HG02981 (cell line): ENCODE data around the gene IVD.

Experiments used
- ATAC-seq: cut with Tn5 transposase; IDR thresholded peaks from one replicate; pipeline ENCODE4 v1.9.1; 2021; ENCODE audit warnings: mild to moderate bottlenecking, moderate library complexity; ENCODE audit not compliant: unreplicated experiment

The IVD gene

DNA sequence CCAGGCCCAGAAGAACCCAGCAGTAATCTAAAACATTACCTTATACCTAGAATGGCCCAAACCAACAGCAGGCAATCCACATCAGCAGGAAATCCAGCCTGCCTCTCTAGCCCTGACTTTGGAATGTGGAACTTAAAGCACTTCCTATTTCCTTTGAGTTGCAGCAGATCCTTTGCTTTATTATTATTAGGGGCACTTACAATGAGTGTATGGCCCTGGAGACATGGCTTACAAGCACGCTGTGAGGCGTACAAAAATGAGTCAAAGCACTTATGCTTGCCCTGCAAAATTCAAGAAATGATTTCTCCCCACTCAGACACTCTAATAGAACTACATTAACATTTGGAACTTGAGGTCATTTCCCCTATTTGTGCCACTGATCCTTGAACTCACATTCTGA, 32.6 kb upstream of the IVD start:
- ATAC-seq, result no peak

DNA sequence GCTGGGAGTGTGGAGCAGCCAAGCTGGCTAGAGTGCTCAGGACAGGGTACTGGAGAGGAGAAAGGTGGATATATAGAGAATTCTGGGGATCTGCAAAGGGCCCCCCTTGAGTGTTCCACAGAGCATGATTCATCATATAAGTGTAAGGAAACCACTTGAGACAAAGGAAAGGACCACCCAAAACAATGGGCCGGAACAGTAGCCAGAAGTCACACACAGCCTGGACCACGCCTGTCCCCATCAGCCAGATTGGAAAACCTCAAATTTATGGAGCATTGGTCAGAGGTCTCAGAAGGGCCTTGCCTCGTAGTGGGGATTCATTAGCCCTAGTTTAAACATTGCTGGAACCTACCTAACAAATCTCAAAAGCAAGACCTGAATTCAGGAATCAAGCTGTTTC, 28.0 kb upstream of the IVD start:
- ATAC-seq, result no peak

DNA sequence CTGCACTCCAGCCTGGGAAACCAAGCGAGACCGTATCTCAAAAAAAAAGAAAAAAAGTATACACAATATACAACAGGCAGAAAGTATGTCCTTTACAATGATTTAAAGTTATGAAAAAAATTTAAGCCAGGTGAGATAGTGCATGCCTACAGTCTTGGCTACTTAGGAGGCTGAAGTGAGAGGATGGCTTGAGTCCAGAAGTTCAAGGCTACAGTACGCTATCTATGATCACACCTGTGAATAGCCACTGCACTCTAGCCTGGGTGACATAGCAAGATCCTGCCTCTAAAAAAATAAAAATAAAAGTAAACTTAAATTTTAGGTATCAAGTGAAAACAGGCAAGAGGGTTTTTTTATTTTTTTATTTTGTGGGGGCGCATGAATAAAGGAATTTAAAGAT, 26.2 kb upstream of the IVD start:
- ATAC-seq, result no peak

DNA sequence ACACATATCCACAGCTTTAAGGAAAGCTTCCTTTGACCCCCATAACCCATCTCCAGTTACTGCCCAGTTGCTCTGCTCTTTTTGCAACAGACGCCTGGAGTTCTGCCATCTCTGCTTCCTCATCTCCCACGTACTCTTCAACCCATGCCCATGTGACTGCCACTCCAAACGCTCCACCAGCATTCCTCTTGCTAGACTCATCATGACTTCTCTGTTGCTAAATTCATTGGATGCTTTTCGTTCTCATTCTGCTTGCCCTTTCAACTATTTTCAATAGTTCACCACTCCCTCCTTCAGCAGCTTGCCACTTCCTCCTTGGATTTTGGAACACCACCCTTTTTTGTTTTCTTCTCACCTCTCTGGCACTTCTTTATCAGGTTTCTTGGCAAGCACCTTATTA, 25.7 kb upstream of the IVD start:
- ATAC-seq, result no peak

DNA sequence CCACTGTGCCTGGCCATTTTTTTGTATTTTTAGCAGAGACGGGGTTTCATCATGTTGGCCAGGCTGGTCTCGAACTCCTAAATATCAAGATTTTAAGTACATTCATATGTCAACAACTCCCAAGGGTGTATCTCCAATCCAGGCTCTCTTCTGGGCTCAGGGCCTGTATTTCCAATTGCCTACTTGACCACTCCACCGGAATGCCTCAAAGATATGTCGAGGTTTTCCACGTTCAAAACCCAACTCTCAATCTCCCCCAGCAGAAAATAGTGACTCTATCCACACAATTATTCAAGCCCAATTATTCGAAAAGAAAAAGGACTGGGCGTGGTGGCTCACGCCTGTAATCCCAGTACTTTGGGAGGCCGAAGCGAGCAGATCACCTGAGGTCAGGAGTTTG, 25.0 kb upstream of the IVD start:
- no peak for ATAC-seq

DNA sequence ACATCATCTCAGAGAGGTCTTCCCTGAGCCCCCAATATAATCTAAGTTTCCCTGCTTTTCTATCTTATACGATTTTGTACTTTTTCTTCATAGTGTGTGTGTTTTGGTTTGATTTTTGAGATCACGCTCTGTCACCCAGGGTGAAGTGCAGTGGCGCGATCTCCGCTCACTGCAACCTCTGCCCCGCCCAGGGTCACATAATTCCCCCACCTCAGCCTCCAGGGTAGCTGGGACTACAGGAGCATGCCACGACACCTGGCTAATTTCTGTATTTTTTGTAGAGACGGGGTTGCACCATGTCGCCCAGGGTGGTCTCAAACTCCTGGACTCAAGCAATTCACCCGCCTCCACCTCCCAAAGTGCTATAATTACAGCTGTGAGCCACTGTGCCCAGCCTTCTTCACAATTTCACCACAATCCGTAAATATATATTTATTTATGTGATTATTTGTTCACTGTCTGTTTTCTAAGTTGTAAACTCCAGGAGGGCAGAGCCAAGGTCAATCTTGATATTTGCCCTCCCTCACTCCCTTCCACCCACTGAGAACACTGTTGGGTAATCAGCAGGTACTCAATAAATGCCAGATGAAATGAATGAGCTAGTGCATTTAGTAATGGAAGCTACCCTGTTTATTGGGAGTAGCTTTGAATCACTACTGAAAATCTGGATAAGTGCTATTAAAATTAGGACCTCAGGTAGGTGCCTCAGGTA, 23.6 kb upstream of the IVD start:
- ATAC-seq, result no peak

DNA sequence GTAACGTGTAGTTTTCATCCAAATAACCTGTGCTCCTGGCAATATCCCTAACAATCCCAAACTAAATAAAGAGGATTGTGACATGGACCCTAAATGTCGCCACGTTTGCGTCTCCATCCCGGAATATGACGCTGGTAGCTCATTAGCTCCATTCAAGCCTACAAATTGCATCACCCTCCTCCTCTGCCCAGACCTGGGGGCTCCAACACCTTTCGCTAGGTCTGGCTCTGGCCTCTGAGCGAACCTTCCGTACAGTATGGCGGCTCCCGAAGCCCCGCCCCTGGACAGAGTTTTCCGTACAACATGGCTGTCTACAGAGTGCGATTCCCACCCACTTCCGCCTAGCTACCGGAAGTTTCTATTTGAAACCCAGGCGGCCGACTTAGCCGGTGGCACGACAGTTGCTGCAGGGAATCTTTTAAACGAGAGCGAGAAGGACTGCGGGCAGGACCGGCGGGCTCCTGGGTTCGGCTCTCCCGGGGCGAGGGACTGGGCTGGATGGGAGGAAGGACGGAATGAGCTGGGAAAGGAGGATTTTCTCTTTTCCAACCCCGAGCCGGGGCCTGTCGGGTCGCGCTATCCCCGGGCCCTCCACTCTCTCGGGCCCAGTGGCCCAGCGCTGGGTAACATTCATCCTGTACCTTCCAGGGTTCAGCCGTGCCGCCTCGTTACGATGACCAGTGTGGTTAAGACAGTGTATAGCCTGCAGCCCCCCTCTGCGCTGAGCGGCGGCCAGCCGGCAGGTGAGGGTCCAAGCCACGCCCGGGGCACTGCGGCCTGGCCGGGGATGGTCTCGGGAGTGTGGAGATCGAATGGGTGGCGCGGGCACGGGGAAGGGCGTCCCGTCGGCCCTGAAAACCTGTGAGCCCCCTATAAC, 22.8 kb upstream of the IVD start, which contains the start of gene KNSTRN:
KNSTRN (plus strand) TSS at position 142 of the 877 bp plus-strand sequence; CDS start at position 257, 115 bp downstream.
- ATAC-seq, result peak; percentile 96

DNA sequence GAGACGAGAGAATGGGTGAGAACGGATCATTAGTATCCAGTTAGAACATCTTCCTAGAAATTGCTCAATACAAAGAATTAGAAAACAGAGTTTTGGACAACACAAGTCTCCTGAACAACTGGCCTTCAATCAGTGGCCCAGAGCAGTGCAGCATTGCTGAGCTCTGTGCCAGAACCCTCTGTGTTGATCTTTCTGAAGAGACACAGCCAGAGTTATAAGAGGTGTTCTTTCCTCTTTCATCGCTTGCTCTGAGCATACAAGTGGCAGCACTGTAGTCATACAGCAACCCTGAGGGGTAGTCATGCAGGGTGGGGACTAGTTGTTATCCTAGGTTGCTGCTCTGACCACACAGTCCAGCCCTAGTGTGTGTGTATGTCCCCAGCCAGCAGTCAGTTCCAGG, 19.1 kb upstream of the IVD start:
- ATAC-seq, result no peak

DNA sequence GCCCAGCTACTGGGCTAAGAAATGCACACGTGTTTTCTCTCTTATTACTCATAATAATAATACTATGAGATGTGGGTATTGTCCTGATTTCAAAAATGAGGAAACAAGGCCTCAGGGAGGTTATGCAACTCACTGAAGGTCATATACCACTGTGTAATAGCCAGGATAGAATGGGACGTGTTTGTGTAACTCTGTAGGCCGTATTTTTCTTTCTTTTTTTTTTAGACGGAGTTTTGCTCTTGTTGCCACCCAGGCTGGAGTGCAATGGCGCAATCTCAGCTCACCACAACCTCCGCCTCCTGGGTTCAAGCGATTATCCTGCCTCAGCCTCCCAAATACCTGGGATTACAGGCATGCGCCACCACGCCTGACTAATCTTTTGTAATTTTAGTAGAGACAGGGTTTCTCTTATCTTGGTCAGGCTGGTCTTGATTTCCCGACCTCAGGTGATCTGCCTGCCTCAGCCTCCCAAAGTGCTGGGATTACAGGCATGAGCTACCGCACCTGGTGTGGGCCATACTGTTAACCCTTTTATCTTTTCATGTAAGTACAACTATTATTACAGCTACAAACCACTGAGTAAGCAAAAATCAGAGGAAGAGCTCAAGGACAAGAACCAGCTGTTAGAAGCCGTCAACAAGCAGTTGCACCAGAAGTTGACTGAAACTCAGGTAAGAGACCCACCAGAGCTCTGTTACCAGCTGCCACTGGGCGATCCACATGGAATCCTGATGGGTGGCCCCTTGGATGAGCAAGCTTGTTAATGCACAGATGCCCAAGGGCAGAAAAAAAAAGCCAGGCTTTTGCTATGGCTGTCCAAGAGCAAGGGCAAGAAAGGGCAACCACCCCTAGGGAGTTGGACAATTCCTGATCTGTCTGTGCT, 16.4 kb upstream of the IVD start:
- no peak for ATAC-seq

DNA sequence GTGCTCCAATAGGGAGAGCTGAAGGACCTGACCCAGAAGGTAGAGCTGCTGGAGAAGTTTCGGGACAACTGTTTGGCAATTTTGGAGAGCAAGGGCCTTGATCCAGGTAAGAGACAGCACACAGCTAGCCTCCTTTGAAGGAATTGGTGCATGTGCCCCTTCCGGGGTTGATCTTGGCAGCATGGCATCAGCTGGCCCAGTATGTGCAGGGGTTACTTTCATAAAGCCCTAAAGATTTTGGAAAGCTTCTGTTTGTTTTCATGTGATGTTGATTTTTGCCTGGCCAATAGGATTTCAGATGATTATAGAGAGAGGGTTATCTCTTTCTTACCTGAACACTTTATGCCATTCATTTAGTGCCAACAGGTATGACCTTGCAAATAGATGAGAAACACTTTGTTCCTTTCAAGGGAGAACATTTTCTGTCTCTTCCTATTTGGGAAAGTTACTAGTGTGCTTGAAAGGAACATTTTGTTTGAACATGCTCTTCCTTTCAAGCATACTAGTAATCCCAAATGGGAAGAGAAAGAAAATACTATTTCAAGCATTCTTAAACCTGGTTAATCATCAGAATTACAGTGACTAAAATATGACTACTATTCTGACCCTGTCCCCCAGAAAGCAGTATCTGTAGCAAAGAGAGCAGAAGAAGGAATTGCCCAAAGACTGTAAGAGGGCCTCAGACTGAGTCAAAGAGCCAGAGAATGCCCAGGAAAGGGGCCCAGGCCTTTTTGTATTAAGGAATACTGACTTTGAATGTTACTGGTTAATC, 15.6 kb upstream of the IVD start:
- ATAC-seq, result no peak

DNA sequence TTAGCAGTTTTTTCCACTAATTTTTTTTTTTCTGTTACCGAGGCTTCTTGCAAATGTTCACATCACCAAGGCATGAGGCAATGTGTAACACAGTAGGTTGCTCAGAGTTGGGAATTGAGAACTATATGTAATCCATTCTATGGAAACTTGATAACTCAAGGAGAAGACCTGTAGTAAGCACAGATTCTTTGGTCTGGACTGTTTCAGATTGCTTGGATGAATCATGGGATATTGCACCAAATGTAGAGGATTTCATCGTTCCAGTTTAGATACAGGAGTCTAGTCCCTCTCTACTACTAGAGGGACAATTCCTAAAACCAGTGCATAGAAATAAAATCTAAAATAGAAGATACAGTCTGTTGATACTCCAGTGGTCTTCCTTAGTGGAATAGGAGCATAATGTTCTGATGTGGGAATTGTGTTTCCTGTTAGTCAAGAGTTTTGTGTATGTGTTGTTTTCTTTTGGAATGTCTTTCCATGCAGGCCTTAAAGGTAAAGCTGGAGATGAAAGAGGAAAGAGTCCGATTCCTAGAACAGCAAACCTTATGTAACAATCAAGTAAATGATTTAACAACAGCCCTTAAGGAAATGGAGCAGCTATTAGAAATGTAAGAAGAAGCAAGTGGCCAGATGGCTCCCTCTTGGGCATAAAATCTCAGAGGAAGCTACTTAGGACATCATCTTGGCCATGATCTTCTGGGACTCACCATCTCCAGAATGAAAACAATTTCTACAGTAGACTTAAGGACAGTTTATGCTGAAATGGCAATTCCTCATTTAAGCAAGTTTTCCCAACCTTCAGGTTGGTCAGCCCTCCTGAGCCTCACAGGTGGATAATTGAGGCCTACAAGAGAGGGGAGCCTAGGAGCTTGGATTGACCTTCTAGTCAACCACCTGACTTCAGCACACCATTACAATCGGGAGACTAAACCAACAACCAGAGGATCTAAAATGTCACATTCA, 12.3 kb upstream of the IVD start:
- no peak for ATAC-seq

DNA sequence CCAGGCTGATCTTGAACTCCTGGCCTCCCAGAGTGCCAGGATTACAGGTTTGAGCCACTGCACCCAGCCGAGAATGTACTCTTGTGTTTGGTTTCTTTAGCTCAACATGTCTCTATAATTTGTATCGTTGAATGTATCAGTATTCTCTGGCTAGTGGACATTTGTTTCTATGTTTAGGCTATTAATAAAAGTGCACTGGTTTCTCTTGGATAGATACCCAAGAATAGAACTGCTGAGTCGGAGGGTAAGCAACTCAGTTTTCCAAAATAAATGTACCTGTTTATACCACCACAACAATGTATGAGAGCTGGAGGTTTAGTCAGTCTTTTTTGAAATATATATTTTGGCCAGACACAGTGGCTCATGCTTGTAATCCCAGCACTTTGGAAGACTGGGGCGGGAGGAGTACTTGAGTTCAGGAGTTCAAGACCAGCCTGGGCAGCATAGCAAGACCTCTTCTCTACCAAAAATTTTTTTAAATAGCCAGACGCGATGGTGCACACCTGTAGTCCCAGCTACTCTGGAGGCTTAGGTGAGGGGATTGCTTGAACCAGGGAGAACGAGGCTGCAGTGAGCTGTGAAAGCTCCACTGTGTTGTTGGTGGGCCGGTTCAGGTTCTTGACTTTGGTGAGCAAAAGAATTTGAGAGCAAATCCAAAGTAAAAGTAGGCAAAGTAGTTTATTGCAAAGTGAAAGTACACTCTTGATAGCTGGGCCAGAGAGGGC, 7.7 kb upstream of the IVD start:
- ATAC-seq, result no peak

DNA sequence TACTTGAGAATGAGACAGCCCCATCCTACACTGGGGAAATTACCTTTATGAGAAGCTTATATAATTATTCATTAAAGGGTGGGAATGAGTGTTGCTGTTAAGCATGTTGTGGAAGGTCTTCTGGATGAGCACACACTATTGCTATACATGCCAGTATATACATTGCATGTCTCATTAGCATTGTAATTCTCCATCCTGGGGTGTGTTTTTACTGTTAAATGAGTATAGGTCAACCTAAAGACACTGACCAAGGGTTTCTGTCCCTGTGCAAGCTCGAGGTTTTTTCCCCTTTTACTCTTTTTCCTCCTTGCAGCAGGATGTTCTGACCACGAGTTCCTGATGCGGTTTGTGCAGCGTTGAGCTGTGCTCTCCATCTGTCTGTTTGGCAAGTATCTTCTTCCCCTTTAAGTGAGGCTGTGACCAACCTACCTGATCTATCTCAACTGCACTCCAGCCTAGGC, 7.2 kb upstream of the IVD start:
- ATAC-seq, result peak; percentile 49

DNA sequence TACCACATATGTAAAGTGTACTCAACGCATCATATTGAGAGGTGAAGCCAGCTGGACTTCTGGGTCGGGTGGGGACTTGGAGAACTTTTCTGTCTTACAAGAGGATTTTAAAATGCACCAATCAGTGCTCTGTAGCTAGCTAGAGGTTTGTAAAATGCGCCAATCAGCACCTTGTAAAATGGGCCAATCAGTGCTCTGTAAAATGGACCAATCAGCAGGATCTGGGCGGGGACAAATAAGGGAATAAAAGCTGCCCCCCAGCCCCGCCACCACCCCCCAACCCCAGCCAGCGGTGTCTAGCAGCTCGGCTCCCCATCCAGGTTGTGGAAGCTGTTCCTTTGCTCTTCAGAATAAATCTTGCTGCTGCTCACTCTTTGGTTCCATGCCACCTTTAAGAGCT, 6.2 kb upstream of the IVD start:
- ATAC-seq, result no peak

DNA sequence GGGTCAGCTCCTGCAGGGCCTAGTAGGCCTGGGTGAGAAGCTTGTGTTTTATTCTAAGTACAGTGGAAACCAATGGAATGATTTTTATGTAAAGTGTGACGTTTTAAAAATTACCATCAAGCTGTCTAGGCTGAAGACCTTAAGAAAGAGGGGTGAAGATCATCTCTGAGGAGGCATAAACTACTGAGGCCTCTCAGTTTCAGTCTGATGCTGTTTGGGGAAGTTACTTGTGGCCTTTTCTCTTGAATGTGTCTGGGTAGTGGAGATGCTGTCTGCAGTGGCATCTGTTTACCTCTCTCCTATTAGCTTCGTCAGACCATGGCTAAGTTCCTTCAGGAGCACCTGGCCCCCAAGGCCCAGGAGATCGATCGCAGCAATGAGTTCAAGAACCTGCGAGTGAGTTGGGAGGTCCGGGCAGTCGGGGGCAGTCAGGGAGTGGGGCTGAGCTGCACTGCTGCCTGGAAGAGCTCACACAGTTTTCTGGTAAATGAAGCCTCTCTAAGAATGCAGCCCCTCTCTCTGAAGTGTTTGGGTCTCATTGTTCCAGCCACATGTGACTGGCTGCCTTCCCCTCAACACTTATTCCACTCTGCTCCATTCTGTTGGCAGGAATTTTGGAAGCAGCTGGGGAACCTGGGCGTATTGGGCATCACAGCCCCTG, 1.9 kb downstream of the IVD start:
- ATAC-seq, result no peak

DNA sequence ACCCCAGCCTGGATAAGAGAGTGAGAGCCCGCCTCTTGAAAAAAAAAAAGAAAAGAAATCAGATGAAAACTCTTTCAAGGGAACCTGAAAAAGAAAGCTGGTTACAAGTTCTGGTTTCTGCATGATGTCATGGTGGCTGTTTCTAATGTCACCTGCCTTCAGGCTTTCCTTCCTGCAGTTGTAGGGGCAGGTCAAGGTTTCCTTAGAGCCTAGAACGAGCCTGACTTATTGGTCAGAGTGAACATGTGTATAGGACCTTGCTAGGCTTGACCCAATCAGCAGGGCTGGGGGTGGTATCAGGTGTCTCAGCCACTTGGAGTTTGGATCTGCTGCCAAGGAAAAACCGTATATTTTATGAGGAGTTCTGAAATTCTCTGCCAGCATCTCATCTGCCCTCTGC, 3.8 kb downstream of the IVD start:
- no peak for ATAC-seq

DNA sequence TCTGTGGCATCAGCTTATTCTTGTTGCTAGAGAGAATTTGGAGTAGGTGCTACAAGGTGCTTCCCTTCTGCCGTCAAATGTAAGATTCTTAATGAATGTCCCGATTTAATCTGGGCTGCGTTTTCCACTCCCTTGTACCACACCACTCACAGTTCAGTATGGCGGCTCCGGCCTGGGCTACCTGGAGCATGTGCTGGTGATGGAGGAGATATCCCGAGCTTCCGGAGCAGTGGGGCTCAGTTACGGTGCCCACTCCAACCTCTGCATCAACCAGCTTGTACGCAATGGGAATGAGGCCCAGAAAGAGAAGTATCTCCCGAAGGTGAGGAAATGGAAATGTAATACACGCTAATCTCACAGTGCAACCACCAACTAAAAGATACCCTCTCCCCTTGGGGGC, 4.9 kb downstream of the IVD start:
- ATAC-seq, result no peak

DNA sequence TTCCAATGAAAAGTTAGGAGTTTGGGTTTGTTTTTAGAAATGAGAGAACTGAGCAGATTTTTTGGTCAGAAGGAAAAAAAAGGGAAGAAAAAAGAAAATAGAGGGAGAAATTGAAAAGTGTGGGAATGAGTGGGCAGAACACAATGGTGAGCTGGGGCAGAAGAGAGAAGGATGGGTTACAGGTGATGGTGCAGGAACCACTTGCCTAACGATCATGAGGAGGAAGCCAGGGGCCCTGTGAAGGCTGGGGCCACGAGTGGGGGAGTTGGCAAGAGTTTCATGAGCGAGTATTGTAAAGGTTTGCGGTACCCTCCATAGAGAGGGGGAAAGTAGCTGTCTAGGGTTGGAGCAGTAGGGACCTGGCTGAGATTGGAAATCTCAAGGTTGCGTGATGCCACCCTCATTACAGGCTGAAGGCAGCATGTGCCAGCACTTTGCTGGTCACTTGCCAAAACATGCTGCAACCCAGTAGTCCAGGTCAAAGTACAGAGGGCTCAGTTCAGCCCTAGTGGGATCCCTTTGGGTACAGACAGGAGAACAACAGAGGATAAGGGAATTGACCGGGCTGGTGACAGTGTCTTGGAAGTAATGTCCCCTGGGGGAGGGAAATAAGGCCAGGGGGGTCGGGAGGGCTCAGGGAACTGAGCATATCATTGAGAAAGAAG, 6.6 kb downstream of the IVD start:
- ATAC-seq, result no peak
